Mucosa of descending colon (tissue), 3 donors: Measurements from ENCODE around the gene TBC1D9. TPM values are rescaled to one million over a fixed set of nuclear protein-coding genes. Genes with fewer than 3 reads are reported as not detected.

ENCODE experiments used
- ATAC-seq: fragments of 200-7000 bp; cut with Tn5 transposase; one replicate; pipeline ENCODE4 v1.9.1; 2020; ENCODE audit warnings: mild to moderate bottlenecking, moderate library complexity
- DNase-seq, 3 donors: peaks; one replicate each; pipeline ENCODE4 v3.0.0-alpha.2; 2020
- H3K36me3 ChIP-seq: fragments of 200-600 bp; one replicate; pipeline ENCODE4 v1.8.0; 2021; ENCODE audit warnings: low read depth, mild to moderate bottlenecking
- H3K4me1 ChIP-seq: fragments of 200-600 bp; one replicate; pipeline ENCODE4 v1.8.0; 2021; ENCODE audit warnings: low read depth, mild to moderate bottlenecking
- H3K4me3 ChIP-seq: fragments of 200-600 bp; one replicate; pipeline ENCODE4 v1.8.0; 2021; ENCODE audit warnings: mild to moderate bottlenecking
- H3K9me3 ChIP-seq: fragments of 200-600 bp; one replicate; pipeline ENCODE4 v1.8.0; 2021; ENCODE audit warnings: mild to moderate bottlenecking
- intact Hi-C, 2 donors: fragments of 100-400 bp; cut with DNase I in 1 of 2; cut with micrococcal nuclease in 1 of 2; formaldehyde crosslinking; loops; one replicate each; pipeline versions ENCODE4 v1.11.0 to v1.11.1; 2022; cut with DNase I, micrococcal nuclease
- total RNA-seq, 3 donors: library from RNA; stranded (reverse); fragmentation: NEBNext Ultra II Directional in 2 of 3; extraction: Animal tissue kit (Norgen Biotek cat#: 25700) in 2 of 3; gene quantifications; one replicate each; pipeline versions ENCODE4 v1.2.1 to v1.2.4, GENCODE V29; 2021 to 2023
- TF ChIP-seq, protein P1 (sequence below): fragments of 200-600 bp; IDR thresholded peaks from one replicate; pipeline ENCODE4 v1.8.0; 2022; ENCODE audit warnings: antibody characterized with exemption, mild to moderate bottlenecking
- donor health status: DM: no; HTN: no; CAD: no; lungs with moderate emphysema.
- donor health status: DM: no; HTN: no; CAD: no.
- donor health status: DM: no; HTN: yes; CAD: no.

TBC1D9 gene
- total RNA-seq, 3 donors from 2014 or later: 9.1 to 20.2 (median 11.6) TPM

DNA sequence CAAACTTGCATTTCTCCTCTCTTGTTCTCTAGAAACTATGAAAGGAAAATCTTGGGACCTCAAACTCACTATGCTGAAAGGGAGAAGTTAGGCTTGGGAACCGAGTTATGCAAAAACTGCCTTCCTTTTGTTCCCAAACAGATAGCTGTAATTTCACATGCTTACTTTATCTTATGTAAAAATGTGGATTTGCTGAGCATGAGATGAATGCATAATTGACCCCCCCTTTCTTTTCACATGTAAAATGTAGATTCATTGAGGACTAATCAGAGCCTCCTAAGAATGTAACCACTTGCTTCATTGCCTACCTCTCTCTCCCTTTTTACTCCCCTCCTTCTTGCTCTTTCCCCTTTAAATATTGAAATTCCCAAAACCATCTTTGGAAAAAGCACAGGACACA lies 18.0 kb downstream of the TBC1D9 start:
- no peaks in the 10 kb centered on the region for H3K4me1 ChIP-seq
- DNase-seq (no peak), ATAC-seq (no peak)
- no peaks in the 10 kb centered on the region for H3K36me3 ChIP-seq
- intact Hi-C loops: no loop called here
- H3K9me3 ChIP-seq: no peaks in the 10 kb centered on the region
- no peak overlapping the region for H3K4me3 ChIP-seq
- TF ChIP-seq, protein P1, sequence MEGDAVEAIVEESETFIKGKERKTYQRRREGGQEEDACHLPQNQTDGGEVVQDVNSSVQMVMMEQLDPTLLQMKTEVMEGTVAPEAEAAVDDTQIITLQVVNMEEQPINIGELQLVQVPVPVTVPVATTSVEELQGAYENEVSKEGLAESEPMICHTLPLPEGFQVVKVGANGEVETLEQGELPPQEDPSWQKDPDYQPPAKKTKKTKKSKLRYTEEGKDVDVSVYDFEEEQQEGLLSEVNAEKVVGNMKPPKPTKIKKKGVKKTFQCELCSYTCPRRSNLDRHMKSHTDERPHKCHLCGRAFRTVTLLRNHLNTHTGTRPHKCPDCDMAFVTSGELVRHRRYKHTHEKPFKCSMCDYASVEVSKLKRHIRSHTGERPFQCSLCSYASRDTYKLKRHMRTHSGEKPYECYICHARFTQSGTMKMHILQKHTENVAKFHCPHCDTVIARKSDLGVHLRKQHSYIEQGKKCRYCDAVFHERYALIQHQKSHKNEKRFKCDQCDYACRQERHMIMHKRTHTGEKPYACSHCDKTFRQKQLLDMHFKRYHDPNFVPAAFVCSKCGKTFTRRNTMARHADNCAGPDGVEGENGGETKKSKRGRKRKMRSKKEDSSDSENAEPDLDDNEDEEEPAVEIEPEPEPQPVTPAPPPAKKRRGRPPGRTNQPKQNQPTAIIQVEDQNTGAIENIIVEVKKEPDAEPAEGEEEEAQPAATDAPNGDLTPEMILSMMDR: no peak

DNA sequence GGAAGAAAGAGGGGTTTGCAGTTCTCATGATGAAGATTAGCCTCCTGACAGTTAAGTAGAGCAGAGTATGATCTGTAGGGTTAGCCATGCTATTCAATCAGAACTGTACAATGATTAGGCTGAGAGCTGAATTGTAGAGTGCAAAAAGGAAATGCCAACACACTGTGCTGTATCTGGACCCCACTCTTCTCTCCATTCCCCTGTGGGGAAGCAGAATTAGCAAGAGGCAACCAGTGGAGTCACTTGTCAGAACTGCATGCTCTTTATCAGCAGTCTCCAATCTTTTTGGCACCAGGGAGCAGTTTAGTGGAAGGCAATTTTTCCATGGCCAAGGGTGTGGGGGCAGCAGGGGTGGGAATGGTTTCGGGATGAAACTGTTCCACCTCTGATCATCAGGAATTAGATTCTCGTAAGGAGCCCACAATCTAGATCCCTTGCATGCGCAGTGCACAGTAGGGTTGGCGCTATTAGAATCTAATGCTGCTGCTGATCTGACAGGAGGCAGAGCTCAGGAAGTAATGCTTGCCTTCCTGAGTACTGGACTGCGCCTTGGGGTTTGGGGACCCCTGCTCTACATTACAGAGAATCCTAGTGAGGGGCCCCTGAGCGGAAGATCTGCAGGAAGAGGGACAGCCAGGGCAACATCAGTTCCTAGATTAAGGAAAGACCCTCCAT lies 19.4 kb downstream of the TBC1D9 start:
- no peak for DNase-seq
- H3K4me1 ChIP-seq: no peaks in the 10 kb centered on the region
- intact Hi-C loops: no loop called here
- no peaks in the 10 kb centered on the region for H3K9me3 ChIP-seq
- H3K4me3 ChIP-seq: no peak overlapping the region
- TF ChIP-seq, protein P1: no peak
- ATAC-seq: no peak
- H3K36me3 ChIP-seq: no peaks in the 10 kb centered on the region

DNA sequence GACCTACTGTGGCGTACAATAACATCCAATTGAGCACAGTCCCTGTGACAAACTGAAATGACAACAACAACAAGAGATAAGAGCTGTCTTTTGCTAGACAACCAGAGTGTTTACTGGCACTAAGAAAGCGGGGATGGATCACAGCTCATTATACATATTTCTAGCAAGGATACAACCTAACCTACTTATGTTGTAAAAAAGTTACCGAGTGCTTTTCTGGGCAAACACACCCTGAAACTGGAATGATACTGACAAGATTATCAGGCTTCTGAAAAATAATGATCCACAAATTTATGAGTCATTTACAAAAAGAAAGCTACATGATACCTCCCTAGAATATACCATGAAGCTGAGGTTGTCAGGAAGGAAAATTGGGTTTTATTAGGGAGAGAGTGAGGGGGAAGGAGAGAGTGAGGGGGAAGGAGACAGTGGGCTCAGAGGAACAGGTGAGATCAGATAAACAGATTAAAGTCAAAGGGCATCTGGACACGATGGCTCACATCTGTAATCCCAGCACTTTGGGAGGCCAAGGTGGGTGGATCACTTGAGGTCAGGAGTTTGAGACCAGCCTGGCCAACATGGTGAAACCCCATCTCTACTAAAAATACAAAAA lies 20.3 kb downstream of the TBC1D9 start:
- no peaks in the 10 kb centered on the region for H3K9me3 ChIP-seq
- no peaks in the 10 kb centered on the region for H3K36me3 ChIP-seq
- intact Hi-C loops: no loop called here
- ATAC-seq (no peak), DNase-seq (no peak)
- TF ChIP-seq, protein P1: no peak
- no peak overlapping the region for H3K4me3 ChIP-seq
- no peaks in the 10 kb centered on the region for H3K4me1 ChIP-seq

DNA sequence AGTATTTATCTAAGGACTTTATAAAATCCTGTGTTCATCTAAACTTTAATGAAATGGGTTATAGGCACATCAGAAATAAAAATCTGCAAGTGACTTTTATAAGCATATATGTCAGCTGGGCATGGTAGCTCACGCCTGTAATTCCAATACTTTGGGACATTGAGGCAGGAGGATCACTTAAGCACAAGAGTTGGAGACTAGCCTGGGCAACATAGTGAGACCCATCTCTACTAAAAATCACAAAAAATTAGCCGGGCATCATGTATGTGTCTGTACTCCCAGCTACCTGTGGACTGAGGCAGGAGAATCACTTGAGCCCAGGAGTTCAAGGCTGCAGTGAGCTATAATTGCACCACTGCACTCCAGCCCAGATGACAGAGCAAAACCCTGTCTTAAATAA lies 20.9 kb downstream of the TBC1D9 start:
- DNase-seq (no peak), ATAC-seq (no peak)
- H3K9me3 ChIP-seq: no peaks in the 10 kb centered on the region
- no peaks in the 10 kb centered on the region for H3K36me3 ChIP-seq
- intact Hi-C loops: no loop called here
- no peaks in the 10 kb centered on the region for H3K4me1 ChIP-seq
- TF ChIP-seq, protein P1: no peak
- no peak overlapping the region for H3K4me3 ChIP-seq

DNA sequence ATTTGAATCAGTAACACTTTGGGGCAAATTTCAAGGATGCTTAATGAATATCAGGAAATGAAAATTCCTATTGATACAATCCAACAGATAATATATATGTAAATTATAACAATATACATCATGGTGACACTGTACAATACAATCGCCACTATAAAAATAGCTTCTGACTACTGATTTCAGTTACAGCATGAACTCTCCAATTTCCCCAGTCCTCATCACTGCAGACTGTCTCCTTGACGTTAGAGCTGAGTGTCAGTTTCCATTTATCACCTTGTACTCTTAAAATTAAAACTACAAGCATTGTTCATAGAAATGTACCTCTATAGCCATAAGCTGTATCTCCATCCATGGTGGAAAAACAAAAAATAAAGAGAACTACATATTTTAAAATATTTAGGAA lies 23.4 kb downstream of the TBC1D9 start:
- DNase-seq (no peak), ATAC-seq (no peak)
- Histone ChIP-seq H3K4me1 (peaks cover 7% of the 10 kb centered on the region), H3K9me3 (no peaks in the 10 kb centered on the region), H3K4me3 (no peak overlapping the region), H3K36me3 (no peaks in the 10 kb centered on the region)
- TF ChIP-seq, protein P1: no peak
- intact Hi-C loops: no loop called here
